Neutrophil (primary cell): Measurements from ENCODE around the gene NAA40.

ENCODE experiments used
- H3K27ac ChIP-seq: fragments of 200-600 bp; sonication (generic); 2 replicates; pipeline ENCODE4 v1.5.1; 2016; ENCODE audit warnings: mild to moderate bottlenecking, moderate library complexity
- H3K27me3 ChIP-seq: fragments of 200-600 bp; sonication (generic); 2 replicates; pipeline ENCODE4 v1.6.0; 2016; ENCODE audit warnings: mild to moderate bottlenecking
- H3K36me3 ChIP-seq: fragments of 200-600 bp; sonication (generic); 2 replicates; pipeline ENCODE4 v1.5.1; 2017
- H3K4me1 ChIP-seq, 2 experiments: fragments of 200-600 bp in 1 of 2; sonication (generic) in 1 of 2; 1 replicate in 1 of 2; 2 replicates in 1 of 2; pipeline versions ENCODE4 v1.5.1 to v1.6.1; 2013 to 2016; ENCODE audit warnings: low read depth in 1 of 2, low read length in 1 of 2, mild to moderate bottlenecking in 1 of 2, moderate library complexity in 1 of 2; ENCODE audit not compliant: control insufficient read depth in 1 of 2, insufficient read depth in 1 of 2
- H3K4me3 ChIP-seq, 2 experiments: fragments of 200-600 bp in 1 of 2; sonication (generic) in 1 of 2; 1 replicate in 1 of 2; 2 replicates in 1 of 2; pipeline ENCODE4 v1.5.1; 2013 to 2016; ENCODE audit warnings: low read depth in 1 of 2, low read length in 1 of 2, mild to moderate bottlenecking in 1 of 2, moderate library complexity in 1 of 2
- H3K9me3 ChIP-seq: fragments of 200-600 bp; sonication (generic); 2 replicates; pipeline ENCODE4 v1.5.1; 2016
- CTCF ChIP-seq: fragments of 200-600 bp; sonication (generic); IDR thresholded peaks from 2 replicates; pipeline ENCODE4 v1.5.1; 2016; ENCODE audit warnings: antibody characterized with exemption

NAA40 gene

DNA sequence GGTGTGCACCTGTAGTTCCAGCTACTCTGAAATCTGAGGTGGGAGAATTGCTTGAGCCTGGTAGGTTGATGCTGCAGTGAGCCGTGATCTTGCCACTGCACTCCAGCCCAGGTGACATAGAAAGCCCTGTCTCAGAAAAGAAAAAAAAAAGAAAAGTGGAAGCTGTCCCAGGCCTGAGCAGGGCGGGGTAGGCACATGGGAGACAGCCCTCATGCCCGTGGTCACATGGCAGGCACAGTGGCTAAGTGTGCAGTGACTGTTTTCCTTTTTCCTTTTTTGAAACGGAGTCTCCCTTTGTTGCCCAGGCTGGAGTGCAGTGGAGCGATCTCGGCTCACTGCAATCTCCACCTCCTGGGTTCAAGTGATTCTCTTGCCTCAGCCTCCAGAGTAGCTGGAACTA lies 55.2 kb downstream of the NAA40 start:
- TF ChIP-seq CTCF: no peak
- no peak overlapping the region for H3K27ac ChIP-seq
- H3K4me3 ChIP-seq: no peak overlapping the region
- H3K4me1 ChIP-seq: peaks cover 5 to 7% of the 10 kb centered on the region in 2 experiments
- H3K36me3 ChIP-seq: peaks cover 95% of the 10 kb centered on the region
- H3K27me3 ChIP-seq: peaks cover 9% of the 10 kb centered on the region
- H3K9me3 ChIP-seq: no peaks in the 10 kb centered on the region

GRCh38 chr11:63996512-63996911 lies 57.7 kb downstream of the NAA40 start:
- Histone ChIP-seq H3K9me3 (no peaks in the 10 kb centered on the region), H3K36me3 (peaks cover 74% of the 10 kb centered on the region), H3K27ac (no peak overlapping the region), H3K4me3 (no peak overlapping the region), H3K27me3 (peaks cover 34% of the 10 kb centered on the region), H3K4me1 (peaks cover 21 to 28% of the 10 kb centered on the region in 2 experiments)
- no peak for TF ChIP-seq CTCF

DNA sequence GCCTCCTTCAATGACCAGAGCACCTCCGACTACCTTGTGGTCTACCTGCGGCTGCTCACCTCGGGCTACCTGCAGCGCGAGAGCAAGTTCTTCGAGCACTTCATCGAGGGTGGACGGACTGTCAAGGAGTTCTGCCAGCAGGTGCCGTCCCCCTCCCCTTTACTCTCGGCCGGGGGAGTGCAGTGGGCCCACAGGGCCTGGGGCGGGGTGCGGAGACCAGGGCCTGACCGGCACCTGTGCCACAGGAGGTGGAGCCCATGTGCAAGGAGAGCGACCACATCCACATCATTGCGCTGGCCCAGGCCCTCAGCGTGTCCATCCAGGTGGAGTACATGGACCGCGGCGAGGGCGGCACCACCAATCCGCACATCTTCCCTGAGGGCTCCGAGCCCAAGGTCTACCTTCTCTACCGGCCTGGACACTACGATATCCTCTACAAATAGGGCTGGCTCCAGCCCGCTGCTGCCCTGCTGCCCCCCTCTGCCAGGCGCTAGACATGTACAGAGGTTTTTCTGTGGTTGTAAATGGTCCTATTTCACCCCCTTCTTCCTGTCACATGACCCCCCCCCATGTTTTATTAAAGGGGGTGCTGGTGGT lies 58.4 kb downstream of the NAA40 start:
- Histone ChIP-seq H3K4me3 (no peak overlapping the region), H3K27me3 (peaks cover 41% of the 10 kb centered on the region), H3K36me3 (peaks cover 67% of the 10 kb centered on the region), H3K4me1 (peaks cover 26 to 33% of the 10 kb centered on the region in 2 experiments), H3K9me3 (no peaks in the 10 kb centered on the region), H3K27ac (no peak overlapping the region)
- no peak for TF ChIP-seq CTCF

GRCh38 chr11:63997801-63998337 lies 59.1 kb downstream of the NAA40 start:
- Histone ChIP-seq H3K27ac (no peak overlapping the region), H3K4me1 (peaks cover 28 to 36% of the 10 kb centered on the region in 2 experiments), H3K27me3 (peaks cover 48% of the 10 kb centered on the region), H3K36me3 (peaks cover 60% of the 10 kb centered on the region), H3K9me3 (no peaks in the 10 kb centered on the region), H3K4me3 (no peak overlapping the region)
- TF ChIP-seq CTCF: no peak

GRCh38 chr11:63998558-63999348 lies 60.0 kb downstream of the NAA40 start:
- no peak for TF ChIP-seq CTCF
- Histone ChIP-seq H3K4me3 (peak overlapping the region; percentile 53 to 60), H3K4me1 (peaks cover 28 to 36% of the 10 kb centered on the region in 2 experiments), H3K9me3 (no peaks in the 10 kb centered on the region), H3K27ac (no peak overlapping the region), H3K27me3 (peaks cover 57% of the 10 kb centered on the region), H3K36me3 (peaks cover 55% of the 10 kb centered on the region)
